Measurements from ENCODE around the gene ATP2B2.

Gene ATP2B2

DNA sequence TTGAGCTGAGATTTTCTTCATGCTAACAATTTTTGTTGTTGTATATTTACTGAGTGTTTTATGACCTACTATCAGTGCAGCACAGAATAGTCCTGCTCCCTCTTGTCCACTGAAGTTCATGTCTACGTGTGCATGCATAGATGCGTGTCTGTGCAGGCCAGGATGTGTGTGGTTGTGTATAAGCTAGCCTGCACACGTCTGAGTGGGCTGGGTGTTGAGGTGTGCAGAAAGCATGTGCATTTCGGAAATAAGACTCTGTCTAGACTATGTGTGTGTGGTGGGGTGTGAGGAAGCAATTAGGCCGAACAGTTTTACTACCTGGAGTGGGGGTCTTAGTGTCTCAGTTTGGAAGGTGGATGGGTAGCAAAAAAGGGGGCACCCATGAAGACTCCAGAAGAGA, 39.2 kb downstream of the ATP2B2 start:
- no peak for DNase-seq (ENCODE audit: low read depth)
- TF ChIP-seq, protein P1, sequence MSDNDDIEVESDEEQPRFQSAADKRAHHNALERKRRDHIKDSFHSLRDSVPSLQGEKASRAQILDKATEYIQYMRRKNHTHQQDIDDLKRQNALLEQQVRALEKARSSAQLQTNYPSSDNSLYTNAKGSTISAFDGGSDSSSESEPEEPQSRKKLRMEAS (IDR thresholded peaks at IDR 0.05; ENCODE audit: low read depth, low read length) = no peak
- TF ChIP-seq MYC (IDR thresholded peaks at IDR 0.05; ENCODE audit: low read depth, low read length) (no peak), POLR2A (IDR thresholded peaks at IDR 0.05; ENCODE audit: extremely low read depth, insufficient read length) (no peak)
- TF ChIP-seq, protein P2, sequence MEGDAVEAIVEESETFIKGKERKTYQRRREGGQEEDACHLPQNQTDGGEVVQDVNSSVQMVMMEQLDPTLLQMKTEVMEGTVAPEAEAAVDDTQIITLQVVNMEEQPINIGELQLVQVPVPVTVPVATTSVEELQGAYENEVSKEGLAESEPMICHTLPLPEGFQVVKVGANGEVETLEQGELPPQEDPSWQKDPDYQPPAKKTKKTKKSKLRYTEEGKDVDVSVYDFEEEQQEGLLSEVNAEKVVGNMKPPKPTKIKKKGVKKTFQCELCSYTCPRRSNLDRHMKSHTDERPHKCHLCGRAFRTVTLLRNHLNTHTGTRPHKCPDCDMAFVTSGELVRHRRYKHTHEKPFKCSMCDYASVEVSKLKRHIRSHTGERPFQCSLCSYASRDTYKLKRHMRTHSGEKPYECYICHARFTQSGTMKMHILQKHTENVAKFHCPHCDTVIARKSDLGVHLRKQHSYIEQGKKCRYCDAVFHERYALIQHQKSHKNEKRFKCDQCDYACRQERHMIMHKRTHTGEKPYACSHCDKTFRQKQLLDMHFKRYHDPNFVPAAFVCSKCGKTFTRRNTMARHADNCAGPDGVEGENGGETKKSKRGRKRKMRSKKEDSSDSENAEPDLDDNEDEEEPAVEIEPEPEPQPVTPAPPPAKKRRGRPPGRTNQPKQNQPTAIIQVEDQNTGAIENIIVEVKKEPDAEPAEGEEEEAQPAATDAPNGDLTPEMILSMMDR (IDR thresholded peaks at IDR 0.05; ENCODE audit: low read depth, low read length) = no peak

DNA sequence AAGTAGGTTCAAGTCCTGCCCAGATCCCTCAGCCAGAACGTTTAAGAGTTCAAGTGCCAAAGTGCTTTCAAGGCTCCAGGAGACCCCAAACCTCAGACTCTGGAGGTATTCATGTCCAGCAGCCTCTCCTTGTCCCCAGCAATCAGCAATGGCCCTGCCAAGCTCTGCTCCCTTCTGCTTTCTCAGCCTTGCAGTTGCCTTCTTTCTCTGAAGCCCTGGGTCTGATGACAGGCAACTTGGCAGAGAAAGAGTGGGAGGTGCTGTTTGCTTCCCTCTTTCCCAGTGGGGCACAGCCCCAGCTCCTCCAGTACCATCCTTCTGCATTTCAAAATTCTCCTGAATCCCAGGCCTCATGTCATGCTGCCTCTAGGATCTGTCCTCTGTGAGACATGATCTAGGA, 40.2 kb downstream of the ATP2B2 start:
- DNase-seq (ENCODE audit: low read depth) = no peak
- no peak overlapping the region for H3K4me3 ChIP-seq (ENCODE audit: low read depth, low read length)
- no peak for TF ChIP-seq POLR2A (IDR thresholded peaks at IDR 0.05; ENCODE audit: extremely low read depth, insufficient read length)
- TF ChIP-seq, protein P2 (IDR thresholded peaks at IDR 0.05; ENCODE audit: low read depth, low read length) = no peak

More for the DNA sequence above, 39.2 kb downstream of the ATP2B2 start:
- no peak overlapping the region for H3K4me3 ChIP-seq (ENCODE audit: low read depth, low read length)

DNA sequence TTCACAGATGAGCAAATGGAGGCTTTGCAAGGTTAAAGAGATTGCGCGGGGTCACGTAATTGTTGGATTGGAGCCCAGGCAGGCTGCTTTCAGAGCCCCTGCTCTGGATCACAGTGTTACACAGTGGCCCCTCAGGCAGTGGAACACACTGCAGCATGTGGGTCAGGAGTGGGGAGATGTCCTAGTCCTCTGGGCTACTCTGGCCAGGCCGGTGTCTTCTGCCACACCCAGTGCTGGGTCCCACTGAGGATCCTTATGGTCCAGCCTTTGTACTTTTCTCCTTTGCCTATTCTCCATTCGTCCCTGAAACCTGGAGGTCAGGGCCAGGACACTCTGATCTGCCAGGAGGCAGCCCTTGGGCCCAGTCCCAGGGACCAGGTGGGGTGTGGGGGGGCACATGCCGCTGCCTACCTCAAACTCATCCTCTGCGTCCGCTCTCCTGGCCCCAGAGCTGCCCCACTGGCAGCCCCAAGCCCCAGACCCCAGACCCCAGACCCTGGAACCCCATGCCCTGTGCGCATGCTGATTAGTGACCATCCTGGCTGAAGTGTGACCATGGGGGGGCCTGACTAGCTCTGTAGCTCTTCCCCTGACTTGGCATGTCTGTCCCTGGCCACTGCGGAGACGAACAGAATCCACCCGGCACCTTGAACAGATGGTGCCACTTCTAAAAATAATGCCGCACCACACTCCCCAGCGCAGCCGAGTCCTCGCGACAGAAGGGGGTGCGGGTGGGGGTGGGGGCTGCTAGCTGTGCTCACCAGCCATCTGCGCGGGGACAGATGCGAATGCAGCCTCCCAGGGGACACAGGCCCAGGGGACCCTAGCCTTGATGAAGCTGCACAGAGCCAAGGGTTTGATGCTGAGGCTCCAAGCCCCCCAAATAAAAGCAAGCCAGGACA, 41.6 kb downstream of the ATP2B2 start:
- no peak overlapping the region for H3K4me3 ChIP-seq (ENCODE audit: low read depth, low read length)
- no peak for DNase-seq (ENCODE audit: low read depth)

DNA sequence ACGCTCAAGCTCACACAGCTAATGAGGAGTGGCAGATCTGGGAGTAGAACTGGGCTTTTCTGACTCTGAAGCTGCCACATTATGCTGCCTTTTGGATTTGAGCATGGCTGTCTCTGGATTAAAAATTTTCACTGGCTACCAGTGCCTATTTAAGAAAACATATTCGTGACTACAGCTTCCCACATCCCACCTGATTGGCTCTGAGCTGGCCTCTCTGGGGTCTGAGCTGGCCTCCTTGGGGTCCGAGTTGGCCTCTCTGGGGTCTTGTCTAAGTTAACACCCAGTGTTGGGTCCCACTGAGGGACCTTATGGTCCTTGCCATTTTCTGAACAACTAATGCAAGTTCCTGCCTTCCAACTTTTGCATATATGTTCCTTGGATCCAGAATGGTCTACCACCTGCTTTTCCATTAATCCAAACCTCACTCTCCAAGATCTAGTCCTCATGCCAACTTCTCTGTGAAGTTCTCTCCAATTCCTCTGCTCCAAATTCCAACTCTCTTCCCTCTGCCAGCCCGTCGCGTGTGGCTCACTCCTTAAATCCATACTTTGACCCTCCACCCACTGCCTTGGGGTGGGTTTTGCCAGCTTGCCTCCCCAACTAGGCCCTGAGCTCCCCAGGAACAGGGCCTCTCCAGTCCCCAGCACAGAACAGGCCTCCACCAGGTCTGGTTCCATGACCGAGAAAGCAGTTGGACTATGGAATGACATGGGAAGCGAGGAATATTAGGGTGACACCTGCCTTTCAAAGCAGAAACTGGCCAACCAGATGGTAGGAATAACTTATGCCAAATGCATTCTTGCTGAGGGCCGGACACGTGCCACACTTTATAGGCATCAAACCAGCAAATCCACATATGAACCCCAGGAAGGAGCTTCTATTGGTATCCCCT, 42.5 kb downstream of the ATP2B2 start:
- TF ChIP-seq, protein P1 (IDR thresholded peaks at IDR 0.05; ENCODE audit: low read depth, low read length) = no peak
- no peak for TF ChIP-seq MYC (IDR thresholded peaks at IDR 0.05; ENCODE audit: low read depth, low read length)
- no peak for TF ChIP-seq POLR2A (IDR thresholded peaks at IDR 0.05; ENCODE audit: extremely low read depth, insufficient read length)
- no peak for DNase-seq (ENCODE audit: low read depth)
- no peak overlapping the region for H3K4me3 ChIP-seq (ENCODE audit: low read depth, low read length)

More for the DNA sequence above, 41.6 kb downstream of the ATP2B2 start:
- TF ChIP-seq MYC (IDR thresholded peaks at IDR 0.05; ENCODE audit: low read depth, low read length) = no peak
- TF ChIP-seq, protein P1 (IDR thresholded peaks at IDR 0.05; ENCODE audit: low read depth, low read length) = no peak
- TF ChIP-seq POLR2A (IDR thresholded peaks at IDR 0.05; ENCODE audit: extremely low read depth, insufficient read length) = no peak

DNA sequence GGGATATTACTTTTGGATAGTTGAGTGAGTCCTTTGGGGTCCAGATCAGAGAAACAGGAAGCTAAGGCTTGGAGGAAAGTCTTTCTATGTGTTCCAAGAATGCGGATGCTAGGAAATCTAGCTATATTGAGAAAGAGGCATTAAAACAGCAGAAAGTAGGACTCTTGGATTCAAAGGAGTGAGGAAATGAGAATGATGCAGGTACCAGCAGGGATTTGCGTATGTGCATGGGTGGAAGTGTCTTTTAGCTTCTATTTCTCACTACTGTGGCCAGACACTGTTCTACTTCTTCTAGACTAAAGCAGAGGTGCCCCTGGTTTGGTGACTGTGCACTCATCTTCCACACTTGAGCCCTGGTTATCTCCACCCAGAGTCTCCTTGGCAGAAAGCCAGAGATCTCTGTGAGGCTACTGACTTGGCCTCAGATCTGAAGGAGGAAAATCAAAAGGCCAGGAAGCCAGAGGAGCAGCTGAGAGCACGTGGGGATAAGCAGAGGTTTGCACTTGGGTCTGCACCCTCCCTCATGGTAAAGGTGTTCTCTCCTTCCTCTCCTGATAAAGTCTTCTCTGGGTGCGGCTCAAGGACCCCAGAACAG, 44.3 kb downstream of the ATP2B2 start:
- TF ChIP-seq, protein P1 (IDR thresholded peaks at IDR 0.05; ENCODE audit: low read depth, low read length) = no peak
- TF ChIP-seq, protein P2 (IDR thresholded peaks at IDR 0.05; ENCODE audit: low read depth, low read length) = no peak
- TF ChIP-seq MYC (IDR thresholded peaks at IDR 0.05; ENCODE audit: low read depth, low read length) (no peak), POLR2A (IDR thresholded peaks at IDR 0.05; ENCODE audit: extremely low read depth, insufficient read length) (no peak)
- no peak for DNase-seq (ENCODE audit: low read depth)
- H3K4me3 ChIP-seq (ENCODE audit: low read depth, low read length) = no peak overlapping the region

DNA sequence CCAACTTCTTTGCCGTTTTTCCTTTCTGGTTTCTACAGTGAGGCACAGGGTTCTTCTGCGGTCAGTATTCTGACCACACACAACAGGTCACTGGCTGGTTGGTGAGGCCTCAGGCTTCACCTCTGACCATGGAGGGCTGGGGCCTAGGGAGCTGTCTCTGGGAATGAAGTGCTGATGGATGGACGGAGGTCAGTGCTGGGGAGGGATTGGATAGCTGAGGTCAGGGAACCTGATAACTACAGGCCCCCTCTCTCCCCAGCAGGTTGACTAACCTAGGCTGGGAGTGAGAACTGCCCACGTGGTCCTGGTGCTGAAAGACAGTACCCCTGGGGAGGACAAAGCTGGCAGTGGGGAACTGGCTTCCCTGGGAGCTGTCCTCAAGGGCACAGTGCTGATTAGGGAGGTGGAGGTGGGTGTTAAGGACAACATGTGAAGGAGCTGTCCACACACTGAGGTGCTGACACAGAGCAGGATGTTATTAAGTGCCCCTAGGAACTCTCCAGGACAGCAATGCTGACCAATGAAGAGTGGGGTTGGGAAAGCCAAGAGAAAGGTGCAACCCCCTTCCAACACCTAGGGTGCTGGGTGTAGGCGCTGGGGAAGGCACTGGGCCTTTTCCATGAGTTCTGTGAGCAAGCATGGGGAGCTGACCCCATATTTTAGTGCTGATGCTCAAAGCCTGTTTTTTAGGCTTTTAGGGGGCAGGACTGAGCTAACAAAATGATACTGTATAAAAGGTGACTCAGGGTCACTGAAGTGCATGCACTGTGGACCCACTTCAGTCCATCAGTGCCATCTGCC, 45.2 kb downstream of the ATP2B2 start:
- H3K4me3 ChIP-seq (ENCODE audit: low read depth, low read length) = no peak overlapping the region
- DNase-seq (ENCODE audit: low read depth) = peak; percentile 91
- TF ChIP-seq, protein P1 (IDR thresholded peaks at IDR 0.05; ENCODE audit: low read depth, low read length) = peak; percentile 100
- TF ChIP-seq MYC (IDR thresholded peaks at IDR 0.05; ENCODE audit: low read depth, low read length) (peak; percentile 91), POLR2A (IDR thresholded peaks at IDR 0.05; ENCODE audit: extremely low read depth, insufficient read length) (no peak)
- TF ChIP-seq, protein P2 (IDR thresholded peaks at IDR 0.05; ENCODE audit: low read depth, low read length) = no peak
